SK-N-SH treated with all-trans-retinoic acid at 6 μM for 48 hours (cell line): Measurements from ENCODE around the gene FRMD4B.

Experiments
- ARNTL ChIP-seq: fragments of 450-650 bp; formaldehyde crosslinking; IDR thresholded peaks from 2 replicates; pipeline ENCODE4 v1.5.0; 2020; ENCODE audit warnings: low read depth, mild to moderate bottlenecking, moderate library complexity, borderline replicate concordance
- CREB5 ChIP-seq: fragments of 250-450 bp; sonication (Bioruptor Pico); IDR thresholded peaks from 2 replicates; pipeline ENCODE4 v1.5.1; 2020; ENCODE audit warnings: low read depth, mild to moderate bottlenecking, moderate library complexity
- GLIS3 ChIP-seq: fragments of 250-450 bp; sonication (Bioruptor Pico); IDR thresholded peaks from 2 replicates; pipeline ENCODE4 v1.5.0; 2020; ENCODE audit warnings: mild to moderate bottlenecking, moderate library complexity
- PATZ1 ChIP-seq: fragments of 250-450 bp; sonication (Bioruptor Pico); IDR thresholded peaks from 2 replicates; pipeline ENCODE4 v1.8.0; 2020; ENCODE audit warnings: mild to moderate bottlenecking, moderate library complexity, borderline replicate concordance
- POU6F1 ChIP-seq: fragments of 250-450 bp; sonication (Bioruptor Pico); IDR thresholded peaks from 2 replicates; pipeline ENCODE4 v1.8.0; 2021; ENCODE audit warnings: low read depth, mild to moderate bottlenecking, moderate library complexity, borderline replicate concordance
- PPARA ChIP-seq: fragments of 250-450 bp; sonication (Bioruptor Pico); IDR thresholded peaks from 2 replicates; pipeline ENCODE4 v1.5.0; 2020; ENCODE audit warnings: mild to moderate bottlenecking, borderline replicate concordance
- RARB ChIP-seq: fragments of 250-450 bp; sonication (Bioruptor Pico); IDR thresholded peaks from 2 replicates; pipeline ENCODE4 v1.8.0; 2021; ENCODE audit warnings: mild to moderate bottlenecking, moderate library complexity
- SNAI2 ChIP-seq: fragments of 250-450 bp; sonication (Bioruptor Pico); IDR thresholded peaks from 2 replicates; pipeline ENCODE4 v1.5.0; 2020; ENCODE audit warnings: mild to moderate bottlenecking, moderate library complexity
- TCF4 ChIP-seq: fragments of 250-450 bp; sonication (Bioruptor Pico); IDR thresholded peaks from 2 replicates; pipeline ENCODE4 v1.8.0; 2021; ENCODE audit warnings: mild to moderate bottlenecking, moderate library complexity, borderline replicate concordance
- TSHZ2 ChIP-seq: fragments of 250-450 bp; sonication (Bioruptor Pico); IDR thresholded peaks from 2 replicates; pipeline ENCODE4 v1.5.0; 2020; ENCODE audit warnings: mild to moderate bottlenecking, moderate library complexity
- ZFP3 ChIP-seq: fragments of 250-450 bp; sonication (Bioruptor Pico); IDR thresholded peaks from 2 replicates; pipeline ENCODE4 v1.5.0; 2020; ENCODE audit warnings: mild to moderate bottlenecking, moderate library complexity
- ZNF565 ChIP-seq: fragments of 450-650 bp; formaldehyde crosslinking; conservative IDR thresholded peaks from 2 replicates; pipeline ENCODE4 v1.5.0; 2020; ENCODE audit warnings: low read depth, mild to moderate bottlenecking, moderate library complexity

GRCh38 chr3:69391554-69391953, 5.7 kb upstream of the FRMD4B start:
- TF ChIP-seq RARB (no peak), PATZ1 (CRISPR knock-in tag) (no peak), ARNTL (CRISPR knock-in tag) (no peak), SNAI2 (no peak), ZNF565 (no peak), PPARA (CRISPR knock-in tag) (no peak), ZFP3 (no peak), GLIS3 (no peak), CREB5 (CRISPR knock-in tag) (no peak), POU6F1 (no peak), TSHZ2 (CRISPR knock-in tag) (no peak), TCF4 (CRISPR knock-in tag) (no peak)
